Sigmoid colon (tissue), 7 donors: ENCODE data around the gene SLC29A2. TPM values are rescaled to one million over a fixed set of nuclear protein-coding genes. Genes with fewer than 3 reads are reported as not detected.
A peak's percentile ranks its signal among the peaks of the same experiment; 100 is the strongest.

ENCODE experiments used
- DNase-seq: peaks from one replicate; pipeline ENCODE4 v3.0.0-alpha.2; 2019
- H3K27ac ChIP-seq, 4 donors: fragments of 200-600 bp; sonication (generic); one replicate each; pipeline ENCODE4 v1.5.1; 2016 to 2019; ENCODE audit warnings: mild to moderate bottlenecking in 1 of 4
- H3K27me3 ChIP-seq, 3 donors: fragments of 200-600 bp; sonication (generic); one replicate each; pipeline ENCODE4 v1.5.1; 2019; ENCODE audit warnings: mild to moderate bottlenecking in 1 of 3
- H3K36me3 ChIP-seq, 4 donors: fragments of 200-600 bp; sonication (generic); one replicate each; pipeline ENCODE4 v1.5.1; 2016 to 2019
- H3K4me1 ChIP-seq, 4 donors: fragments of 200-600 bp; sonication (generic); one replicate each; pipeline ENCODE4 v1.5.1; 2017 to 2019
- H3K4me3 ChIP-seq, 4 donors: fragments of 200-600 bp; sonication (generic); one replicate each; pipeline ENCODE4 v1.5.1; 2017 to 2019; ENCODE audit warnings: mild to moderate bottlenecking in 2 of 4, moderate library complexity in 1 of 4
- H3K9me3 ChIP-seq, 4 donors: fragments of 200-600 bp in 3 of 4; sonication (generic) in 3 of 4; one replicate each; pipeline versions ENCODE4 v1.5.1 to v1.6.1; 2013 to 2019
- CTCF ChIP-seq, 4 experiments: fragments of 450-650 bp in 3 of 4; fragments of 200-600 bp in 1 of 4; IDR thresholded peaks; one replicate each; pipeline ENCODE4 v1.5.1; 2016 to 2019; ENCODE audit warnings: antibody characterized with exemption in 4 of 4, mild to moderate bottlenecking in 3 of 4, moderate library complexity in 2 of 4
- EP300 ChIP-seq, 4 donors: sonication (generic); formaldehyde crosslinking; IDR thresholded peaks; one replicate each; pipeline ENCODE4 v1.6.1; 2017; ENCODE audit warnings: antibody characterized with exemption in 4 of 4
- POLR2A ChIP-seq, 2 donors: fragments of 450-650 bp; IDR thresholded peaks; one replicate each; pipeline ENCODE4 v1.6.1; 2016; ENCODE audit warnings: antibody characterized with exemption in 2 of 2, mild to moderate bottlenecking in 2 of 2, moderate library complexity in 2 of 2
- POLR2AphosphoS5 ChIP-seq, 4 donors: sonication (generic); formaldehyde crosslinking; IDR thresholded peaks; one replicate each; pipeline ENCODE4 v1.6.1; 2017; ENCODE audit warnings: antibody characterized with exemption in 4 of 4
- WGBS, 2 donors: extraction: QIAGEN DNeasy Blood & Tissue Kit; methylation state at CpG; one replicate each; pipeline ENCODE4 v1.1.7; 2013; 5-methylcytosine and 5-hydroxymethylcytosine counted together
- intact Hi-C: fragments of 100-400 bp; cut with DNase I; formaldehyde crosslinking; loops from one replicate; pipeline ENCODE4 v1.15.1; 2023
- polyA plus RNA-seq, 3 donors: library from polyadenylated mRNA; stranded (reverse); fragments of 200-250 nt; gene quantifications; one replicate each; pipeline ENCODE4 v1.2.3, GENCODE V29; 2013
- total RNA-seq, 4 donors: library from RNA; depleted of rRNA; stranded (reverse); fragments of >200 nt; gene quantifications; one replicate each; pipeline ENCODE4 v1.1.0, GENCODE V29; 2016
- donor health status: healthy with polysubstance abuse.
- donor health status: Bipolar disorder and iron deficiency.
- donor health status: healthy.

SLC29A2 gene
- total and polyA plus RNA-seq, 7 donors = 0.41 to 28.0 (median 0.99) TPM

- Histone ChIP-seq H3K27ac (peak within 1 kb of the TSS; percentile 85 to 91 (median 87)), H3K4me1 (peaks cover 4 to 41% (median 40%) of the 10 kb centered on the region in 4 donors), H3K27me3 (no peaks in the 10 kb centered on the region), H3K9me3 (no peaks in the 10 kb centered on the region), H3K36me3 (peaks cover 10 to 31% (median 21%) of the 10 kb centered on the region in 4 donors), H3K4me3 (peak within 1 kb of the TSS; percentile 82 to 97 (median 90))
- TF ChIP-seq POLR2A (IDR thresholded peaks at IDR 0.05) (peak; percentile 78 to 87), POLR2AphosphoS5 (IDR thresholded peaks at IDR 0.05) (peak; percentile 85 to 96 (median 95)), CTCF (IDR thresholded peaks at IDR 0.05) (peak in 3 of 4 experiments; percentile 6 to 42 (median 12)), EP300 (IDR thresholded peaks at IDR 0.05) (peak in 1 of 4 donors; percentile 41)
- 0% methylated on average over 59 of the region's 59 CpGs for WGBS, 2 donors
- intact Hi-C loops = loop anchor here (1.0 to 5.0 kb wide), 2 partner anchors 32 to 43 kb away; no protein-coding TSS in a partner anchor
- DNase-seq = peak; percentile 99
These were observed 26.8 kb downstream of the SLC29A2 start, which contains the start of gene BRMS1 for GRCh38 chr11:66344550-66345315. TSS of gene BRMS1 (minus strand) at chr11:66345104. CDS start at chr11:66342234, 2,870 bp downstream.

DNA sequence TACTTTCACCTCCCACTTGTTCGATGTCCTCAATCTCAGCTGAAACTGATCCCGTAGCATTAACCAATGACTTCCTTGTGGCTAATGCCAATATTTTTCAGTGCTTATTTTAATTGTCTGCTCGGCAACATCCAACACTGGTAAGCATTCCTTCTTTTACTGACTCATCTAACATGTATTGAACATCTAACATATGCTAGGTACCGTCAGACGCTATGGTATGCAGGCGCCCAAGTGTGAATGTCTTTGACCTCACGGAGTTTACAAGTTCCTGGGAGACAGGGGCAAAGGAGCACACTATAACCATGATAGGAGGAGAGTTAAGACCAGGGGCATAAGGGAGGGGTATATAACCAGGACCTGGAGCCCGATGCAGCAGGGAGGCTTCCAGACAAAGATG, 28.4 kb downstream of the SLC29A2 start:
- Histone ChIP-seq H3K4me3 (no peak overlapping the region), H3K4me1 (peaks cover 4 to 39% (median 37%) of the 10 kb centered on the region in 4 donors), H3K27me3 (no peaks in the 10 kb centered on the region), H3K9me3 (no peaks in the 10 kb centered on the region), H3K36me3 (peaks cover 10 to 47% (median 29%) of the 10 kb centered on the region in 4 donors), H3K27ac (no peak overlapping the region)
- intact Hi-C loops = no loop called here
- DNase-seq = peak; percentile 34
- WGBS, 2 donors = 93% methylated on average over 8 of the region's 8 CpGs
- TF ChIP-seq POLR2A (IDR thresholded peaks at IDR 0.05) (no peak), EP300 (IDR thresholded peaks at IDR 0.05) (no peak), CTCF (IDR thresholded peaks at IDR 0.05) (no peak), POLR2AphosphoS5 (IDR thresholded peaks at IDR 0.05) (no peak)

DNA sequence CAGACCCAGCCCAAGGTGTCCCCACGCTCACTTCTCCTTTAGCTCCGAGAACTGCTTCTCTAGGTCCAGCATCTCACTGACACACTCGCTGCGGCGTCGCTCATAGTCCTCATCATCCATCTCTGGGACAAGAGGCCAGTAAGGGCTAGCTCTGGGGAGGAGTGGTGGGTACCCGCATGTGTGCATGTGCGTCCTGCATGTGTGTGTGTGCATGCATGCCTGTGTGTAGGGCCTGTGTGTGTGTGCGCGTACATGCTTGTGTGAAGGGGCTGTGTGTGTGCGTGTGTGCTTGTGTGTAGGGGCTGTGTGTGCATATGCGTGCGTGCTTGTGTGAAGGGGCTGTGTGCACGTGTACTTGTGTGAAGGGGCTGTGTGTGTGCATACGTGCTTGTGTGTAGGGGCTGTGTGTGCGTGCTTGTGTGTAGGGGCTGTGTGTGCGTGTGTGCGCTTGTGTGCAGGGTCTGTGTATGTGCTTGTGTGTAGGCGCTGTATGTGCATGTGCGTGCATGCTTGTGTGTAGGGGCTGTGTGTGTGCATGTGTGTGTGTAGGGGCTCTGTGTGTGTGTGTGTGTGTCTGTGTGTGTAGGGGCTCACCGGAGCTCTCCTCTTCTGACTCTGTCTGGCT, 29.9 kb downstream of the SLC29A2 start:
- H3K4me1 ChIP-seq = peaks cover 0 to 37% (median 37%) of the 10 kb centered on the region in 4 donors
- TF ChIP-seq POLR2AphosphoS5 (IDR thresholded peaks at IDR 0.05) (no peak), EP300 (IDR thresholded peaks at IDR 0.05) (no peak), CTCF (IDR thresholded peaks at IDR 0.05) (no peak)
- intact Hi-C loops = no loop called here
- H3K36me3 ChIP-seq = peaks cover 10 to 58% (median 33%) of the 10 kb centered on the region in 4 donors
- no peaks in the 10 kb centered on the region for H3K9me3 ChIP-seq
- H3K27ac ChIP-seq = no peak overlapping the region
- no peak overlapping the region for H3K4me3 ChIP-seq
- WGBS, 2 donors = 96 to 97% methylated on average over 21 of the region's 21 CpGs
- H3K27me3 ChIP-seq = no peaks in the 10 kb centered on the region
- no peak for DNase-seq

- TF ChIP-seq POLR2AphosphoS5 (IDR thresholded peaks at IDR 0.05) (no peak), POLR2A (IDR thresholded peaks at IDR 0.05) (no peak), CTCF (IDR thresholded peaks at IDR 0.05) (no peak), EP300 (IDR thresholded peaks at IDR 0.05) (no peak)
- intact Hi-C loops = no loop called here
- peak; percentile 58 for DNase-seq
- Histone ChIP-seq H3K9me3 (no peaks in the 10 kb centered on the region), H3K27me3 (no peaks in the 10 kb centered on the region), H3K36me3 (peaks cover 10 to 58% (median 33%) of the 10 kb centered on the region in 4 donors), H3K4me1 (peaks cover 0 to 37% (median 37%) of the 10 kb centered on the region in 4 donors), H3K4me3 (no peak overlapping the region), H3K27ac (no peak overlapping the region)
- WGBS, 2 donors = 93 to 95% methylated on average over 28 of the region's 28 CpGs
These were observed 30.7 kb downstream of the SLC29A2 start for GRCh38 chr11:66340596-66341501.
